H9 (cell line): ENCODE results near the gene ADAD2. TPM values are rescaled to one million over a fixed set of nuclear protein-coding genes. Genes with fewer than 3 reads are reported as not detected.

Source experiments
- DNase-seq: peaks from one replicate; pipeline ENCODE4 v3.0.0-alpha.2; 2017
- H2AFZ ChIP-seq: one replicate; pipeline ENCODE4 v1.6.1; 2013; ENCODE audit warnings: mild to moderate bottlenecking, low read length, control low read depth, moderate library complexity
- H2AK5ac ChIP-seq: 2 replicates; pipeline ENCODE4 v1.6.1; 2013; ENCODE audit warnings: low read length, control low read depth, mixed read lengths; ENCODE audit not compliant: insufficient read length
- H2BK120ac ChIP-seq: one replicate; pipeline ENCODE4 v1.6.1; 2013; ENCODE audit warnings: low read depth, mild to moderate bottlenecking, low read length, control low read depth, inconsistent platforms; ENCODE audit not compliant: poor library complexity, severe bottlenecking
- H2BK12ac ChIP-seq: 2 replicates; pipeline ENCODE4 v1.6.1; 2013; ENCODE audit warnings: low read length, control low read depth, mixed read lengths, low read depth; ENCODE audit not compliant: insufficient read length
- H2BK15ac ChIP-seq: 2 replicates; pipeline ENCODE4 v1.6.1; 2013; ENCODE audit warnings: low read depth, low read length, control low read depth
- H2BK20ac ChIP-seq: one replicate; pipeline ENCODE4 v1.6.1; 2013; ENCODE audit warnings: low read depth, mild to moderate bottlenecking, low read length, control low read depth, inconsistent platforms; ENCODE audit not compliant: poor library complexity, severe bottlenecking
- H2BK5ac ChIP-seq: 2 replicates; pipeline ENCODE4 v1.6.1; 2013; ENCODE audit warnings: low read length, control low read depth, mixed read lengths; ENCODE audit not compliant: insufficient read length
- H3K14ac ChIP-seq: 2 replicates; pipeline ENCODE4 v1.6.1; 2013; ENCODE audit warnings: low read length, control low read depth; ENCODE audit not compliant: insufficient read depth
- H3K18ac ChIP-seq: 2 replicates; pipeline ENCODE4 v1.6.1; 2013; ENCODE audit warnings: low read depth, mild to moderate bottlenecking, mixed read lengths, low read length, control low read depth; ENCODE audit not compliant: insufficient read length
- H3K23ac ChIP-seq: 2 replicates; pipeline ENCODE4 v1.6.1; 2013; ENCODE audit warnings: low read length, control low read depth, mixed read lengths, low read depth; ENCODE audit not compliant: insufficient read length
- H3K23me2 ChIP-seq: 2 replicates; pipeline ENCODE4 v1.6.1; 2013; ENCODE audit warnings: low read depth, mild to moderate bottlenecking, mixed read lengths, low read length, control low read depth; ENCODE audit not compliant: insufficient read length, poor library complexity, severe bottlenecking
- H3K27ac ChIP-seq: 2 replicates; pipeline ENCODE4 v1.5.1; 2013; ENCODE audit warnings: low read length, control low read depth, mixed read lengths, low read depth; ENCODE audit not compliant: insufficient read length
- H3K27me3 ChIP-seq: 2 replicates; pipeline ENCODE4 v1.6.1; 2013; ENCODE audit warnings: low read length, control low read depth, inconsistent platforms; ENCODE audit not compliant: insufficient read depth
- H3K4ac ChIP-seq: 2 replicates; pipeline ENCODE4 v1.6.1; 2013; ENCODE audit warnings: low read depth, mild to moderate bottlenecking, control low read depth, inconsistent platforms, low read length, moderate library complexity
- H3K4me1 ChIP-seq: 2 replicates; pipeline ENCODE4 v1.6.1; 2013; ENCODE audit warnings: low read length, control low read depth, inconsistent platforms; ENCODE audit not compliant: insufficient read depth
- H3K4me2 ChIP-seq: 2 replicates; pipeline ENCODE4 v1.6.1; 2013; ENCODE audit warnings: low read length, control low read depth, mixed read lengths; ENCODE audit not compliant: insufficient read length, insufficient read depth
- H3K56ac ChIP-seq: 2 replicates; pipeline ENCODE4 v1.6.1; 2013; ENCODE audit warnings: low read depth, mild to moderate bottlenecking, mixed read lengths, low read length, control low read depth; ENCODE audit not compliant: insufficient read length
- H3K79me1 ChIP-seq: 2 replicates; pipeline ENCODE4 v1.6.1; 2013; ENCODE audit warnings: low read depth, mild to moderate bottlenecking, moderate library complexity, low read length, control low read depth, inconsistent platforms; ENCODE audit not compliant: insufficient read depth, poor library complexity, severe bottlenecking
- H3K79me2 ChIP-seq: 2 replicates; pipeline ENCODE4 v1.6.1; 2013; ENCODE audit warnings: low read length, control low read depth, inconsistent platforms; ENCODE audit not compliant: insufficient read depth
- H3K9ac ChIP-seq: 2 replicates; pipeline ENCODE4 v1.6.1; 2013; ENCODE audit warnings: low read length, control low read depth, mixed read lengths; ENCODE audit not compliant: insufficient read length; ENCODE audit errors: extremely low read depth
- H3K9me3 ChIP-seq: one replicate; pipeline ENCODE4 v1.6.1; 2013; ENCODE audit warnings: low read depth, low read length, inconsistent platforms; ENCODE audit not compliant: control insufficient read depth
- H3T11ph ChIP-seq: one replicate; pipeline ENCODE4 v1.6.1; 2013; ENCODE audit warnings: mild to moderate bottlenecking, low read length, control low read depth, inconsistent platforms
- H4K20me1 ChIP-seq: one replicate; pipeline ENCODE4 v1.6.1; 2013; ENCODE audit not compliant: control insufficient read depth, insufficient read length, insufficient read depth
- H4K5ac ChIP-seq: 2 replicates; pipeline ENCODE4 v1.6.1; 2013; ENCODE audit warnings: low read depth, mild to moderate bottlenecking, mixed read lengths, low read length, control low read depth; ENCODE audit not compliant: insufficient read length
- H4K8ac ChIP-seq: replicated peaks from 2 replicates; pipeline ENCODE4 v1.6.1; 2013; ENCODE audit warnings: low read length, control low read depth, mixed read lengths, low read depth; ENCODE audit not compliant: insufficient read length
- H4K91ac ChIP-seq: 2 replicates; pipeline ENCODE4 v1.6.1; 2013; ENCODE audit warnings: low read depth, mild to moderate bottlenecking, moderate library complexity, mixed read lengths, low read length, control low read depth; ENCODE audit not compliant: insufficient read length
- H3K27ac Mint-ChIP-seq, 3 experiments: 2 replicates in 2 of 3; 3 replicates in 1 of 3; pipeline ENCODE4 v1.8.0; 2020 to 2021; ENCODE audit warnings: mixed read lengths in 3 of 3, mild to moderate bottlenecking in 1 of 3, moderate library complexity in 1 of 3
- H3K27me3 Mint-ChIP-seq: 2 replicates; pipeline ENCODE4 v1.8.0; 2021; ENCODE audit warnings: low read depth, mild to moderate bottlenecking, moderate library complexity, mixed read lengths
- H3K36me3 Mint-ChIP-seq, 3 experiments: 2 replicates in 2 of 3; 3 replicates in 1 of 3; pipeline ENCODE4 v1.8.0; 2020 to 2021; ENCODE audit warnings: low read depth in 3 of 3, mixed read lengths in 3 of 3; ENCODE audit not compliant: insufficient read depth in 1 of 3
- H3K4me1 Mint-ChIP-seq, 2 experiments: 2 replicates each; pipeline ENCODE4 v1.8.0; 2020; ENCODE audit warnings: mixed read lengths in 2 of 2
- H3K4me3 Mint-ChIP-seq, 2 experiments: 2 replicates in 1 of 2; 3 replicates in 1 of 2; pipeline ENCODE4 v1.8.0; 2020 to 2021; ENCODE audit warnings: mild to moderate bottlenecking in 2 of 2, mixed read lengths in 2 of 2, moderate library complexity in 1 of 2
- H3K9me3 Mint-ChIP-seq, 2 experiments: 2 replicates in 1 of 2; 3 replicates in 1 of 2; pipeline ENCODE4 v1.8.0; 2020; ENCODE audit warnings: mild to moderate bottlenecking in 2 of 2, mixed read lengths in 2 of 2, moderate library complexity in 1 of 2
- WGBS: extraction: QIAGEN DNeasy Blood & Tissue Kit; methylation state at CpG from one replicate; pipeline ENCODE4 v1.1.7; 2013; ENCODE audit warnings: missing lambda C conversion rate, low lambda C conversion rate, mixed read lengths; ENCODE audit not compliant: insufficient read length; ENCODE audit errors: extremely low coverage; 5-methylcytosine and 5-hydroxymethylcytosine counted together
- total RNA-seq: library from RNA; stranded (reverse); gene quantifications from 2 replicates; pipeline ENCODE4 v1.2.1, GENCODE V29; 2021
- TF ChIP-seq, protein P1 (sequence below): fragments of 200-600 bp; sonication (generic); conservative IDR thresholded peaks from 3 replicates; pipeline ENCODE4 v1.8.0; 2021; ENCODE audit warnings: antibody characterized with exemption, mild to moderate bottlenecking

ADAD2 gene
- total RNA-seq, 1 experiment from 2014 or later, result 1.0 TPM

DNA sequence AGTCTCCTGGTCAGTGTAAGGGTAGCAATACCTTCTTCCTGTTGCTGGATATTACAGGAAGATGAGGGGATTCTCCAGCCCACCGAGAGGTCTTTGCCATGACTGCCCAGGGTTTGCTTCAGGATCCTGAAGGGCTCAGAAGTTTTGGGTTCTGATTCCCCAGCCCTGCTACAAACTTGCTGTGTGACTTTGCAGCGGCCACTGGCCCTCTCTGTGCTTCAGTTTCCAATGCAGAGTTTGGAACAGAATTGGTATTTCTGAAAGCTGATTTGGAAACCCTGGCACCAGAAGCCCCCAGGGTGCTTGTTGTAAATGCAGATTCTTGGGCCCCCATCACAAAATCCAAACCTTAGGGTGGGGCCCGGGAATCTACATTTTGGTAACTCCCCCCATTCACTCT, 34.2 kb downstream of the ADAD2 start:
- no peak overlapping the region for H3K14ac ChIP-seq
- H3K4ac ChIP-seq, result no peak overlapping the region
- H3K9me3 ChIP-seq, result no peaks in the 10 kb centered on the region
- H3K9ac ChIP-seq, result no peak overlapping the region
- no peak overlapping the region for H3K18ac ChIP-seq
- no peak overlapping the region for H3T11ph ChIP-seq
- no peak overlapping the region for H2AK5ac ChIP-seq
- H3K36me3 Mint-ChIP-seq, result no peaks in the 10 kb centered on the region
- no peak overlapping the region for H3K4me3 Mint-ChIP-seq
- H3K27me3 ChIP-seq, result no peaks in the 10 kb centered on the region
- H3K79me1 ChIP-seq, result no peaks in the 10 kb centered on the region
- H3K56ac ChIP-seq, result no peak overlapping the region
- no peaks in the 10 kb centered on the region for H4K20me1 ChIP-seq
- no peaks in the 10 kb centered on the region for H3K9me3 Mint-ChIP-seq
- peaks cover 12 to 21% of the 10 kb centered on the region in 2 experiments for H3K4me1 Mint-ChIP-seq
- H2BK15ac ChIP-seq, result no peak overlapping the region
- H2BK12ac ChIP-seq, result no peak overlapping the region
- no peak for DNase-seq
- H2BK20ac ChIP-seq, result no peak overlapping the region
- no peak overlapping the region for H2BK5ac ChIP-seq
- H2AFZ ChIP-seq, result no peak overlapping the region
- H3K23ac ChIP-seq, result no peak overlapping the region
- H3K27ac ChIP-seq, result no peak overlapping the region
- peaks cover 2% of the 10 kb centered on the region for H3K27me3 Mint-ChIP-seq
- H3K23me2 ChIP-seq, result no peaks in the 10 kb centered on the region
- TF ChIP-seq, protein P1, sequence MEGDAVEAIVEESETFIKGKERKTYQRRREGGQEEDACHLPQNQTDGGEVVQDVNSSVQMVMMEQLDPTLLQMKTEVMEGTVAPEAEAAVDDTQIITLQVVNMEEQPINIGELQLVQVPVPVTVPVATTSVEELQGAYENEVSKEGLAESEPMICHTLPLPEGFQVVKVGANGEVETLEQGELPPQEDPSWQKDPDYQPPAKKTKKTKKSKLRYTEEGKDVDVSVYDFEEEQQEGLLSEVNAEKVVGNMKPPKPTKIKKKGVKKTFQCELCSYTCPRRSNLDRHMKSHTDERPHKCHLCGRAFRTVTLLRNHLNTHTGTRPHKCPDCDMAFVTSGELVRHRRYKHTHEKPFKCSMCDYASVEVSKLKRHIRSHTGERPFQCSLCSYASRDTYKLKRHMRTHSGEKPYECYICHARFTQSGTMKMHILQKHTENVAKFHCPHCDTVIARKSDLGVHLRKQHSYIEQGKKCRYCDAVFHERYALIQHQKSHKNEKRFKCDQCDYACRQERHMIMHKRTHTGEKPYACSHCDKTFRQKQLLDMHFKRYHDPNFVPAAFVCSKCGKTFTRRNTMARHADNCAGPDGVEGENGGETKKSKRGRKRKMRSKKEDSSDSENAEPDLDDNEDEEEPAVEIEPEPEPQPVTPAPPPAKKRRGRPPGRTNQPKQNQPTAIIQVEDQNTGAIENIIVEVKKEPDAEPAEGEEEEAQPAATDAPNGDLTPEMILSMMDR, result no peak
- no peaks in the 10 kb centered on the region for H3K4me1 ChIP-seq
- WGBS, result no CpG with 5 or more reads among the region's 3 CpGs
- H4K91ac ChIP-seq, result no peak overlapping the region
- H2BK120ac ChIP-seq, result no peak overlapping the region
- H4K5ac ChIP-seq, result no peak overlapping the region
- H3K4me2 ChIP-seq, result no peak overlapping the region
- H4K8ac ChIP-seq, result no peak overlapping the region
- H3K79me2 ChIP-seq, result no peaks in the 10 kb centered on the region
- H3K27ac Mint-ChIP-seq, result no peak overlapping the region
